Glomerular visceral epithelial cell (primary cell): Measurements from ENCODE around the gene CELSR2.

Source experiments
- DNase-seq: peaks from one replicate; pipeline ENCODE4 v3.0.0-alpha.2; 2016; ENCODE audit errors: extremely low spot score

Gene CELSR2

DNA sequence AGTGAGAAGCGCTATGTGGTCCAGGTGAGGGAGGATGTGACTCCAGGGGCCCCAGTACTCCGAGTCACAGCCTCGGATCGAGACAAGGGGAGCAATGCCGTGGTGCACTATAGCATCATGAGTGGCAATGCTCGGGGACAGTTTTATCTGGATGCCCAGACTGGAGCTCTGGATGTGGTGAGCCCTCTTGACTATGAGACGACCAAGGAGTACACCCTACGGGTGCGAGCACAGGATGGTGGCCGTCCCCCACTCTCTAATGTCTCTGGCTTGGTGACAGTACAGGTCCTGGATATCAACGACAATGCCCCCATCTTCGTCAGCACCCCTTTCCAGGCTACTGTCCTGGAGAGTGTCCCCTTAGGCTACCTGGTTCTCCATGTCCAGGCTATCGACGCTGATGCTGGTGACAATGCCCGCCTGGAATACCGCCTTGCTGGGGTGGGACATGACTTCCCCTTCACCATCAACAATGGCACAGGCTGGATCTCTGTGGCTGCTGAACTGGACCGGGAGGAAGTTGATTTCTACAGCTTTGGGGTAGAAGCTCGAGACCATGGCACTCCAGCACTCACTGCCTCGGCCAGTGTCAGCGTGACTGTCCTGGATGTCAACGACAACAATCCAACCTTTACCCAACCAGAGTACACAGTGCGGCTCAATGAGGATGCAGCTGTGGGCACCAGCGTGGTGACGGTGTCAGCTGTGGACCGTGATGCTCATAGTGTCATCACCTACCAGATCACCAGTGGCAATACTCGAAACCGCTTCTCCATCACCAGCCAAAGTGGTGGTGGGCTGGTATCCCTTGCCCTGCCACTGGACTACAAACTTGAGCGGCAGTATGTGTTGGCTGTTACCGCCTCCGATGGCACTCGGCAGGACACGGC is 2.2 kb downstream of the CELSR2 start:
- DNase-seq, result no peak

DNA sequence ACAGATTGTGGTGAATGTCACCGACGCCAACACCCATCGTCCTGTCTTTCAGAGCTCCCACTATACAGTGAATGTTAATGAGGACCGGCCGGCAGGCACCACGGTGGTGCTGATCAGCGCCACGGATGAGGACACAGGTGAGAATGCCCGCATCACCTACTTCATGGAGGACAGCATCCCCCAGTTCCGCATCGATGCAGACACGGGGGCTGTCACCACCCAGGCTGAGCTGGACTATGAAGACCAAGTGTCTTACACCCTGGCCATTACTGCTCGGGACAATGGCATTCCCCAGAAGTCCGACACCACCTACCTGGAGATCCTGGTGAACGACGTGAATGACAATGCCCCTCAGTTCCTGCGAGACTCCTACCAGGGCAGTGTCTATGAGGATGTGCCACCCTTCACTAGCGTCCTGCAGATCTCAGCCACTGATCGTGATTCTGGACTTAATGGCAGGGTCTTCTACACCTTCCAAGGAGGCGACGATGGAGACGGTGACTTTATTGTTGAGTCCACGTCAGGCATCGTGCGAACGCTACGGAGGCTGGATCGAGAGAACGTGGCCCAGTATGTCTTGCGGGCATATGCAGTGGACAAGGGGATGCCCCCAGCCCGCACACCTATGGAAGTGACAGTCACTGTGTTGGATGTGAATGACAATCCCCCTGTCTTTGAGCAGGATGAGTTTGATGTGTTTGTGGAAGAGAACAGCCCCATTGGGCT is 3.0 kb downstream of the CELSR2 start:
- DNase-seq, result no peak

DNA sequence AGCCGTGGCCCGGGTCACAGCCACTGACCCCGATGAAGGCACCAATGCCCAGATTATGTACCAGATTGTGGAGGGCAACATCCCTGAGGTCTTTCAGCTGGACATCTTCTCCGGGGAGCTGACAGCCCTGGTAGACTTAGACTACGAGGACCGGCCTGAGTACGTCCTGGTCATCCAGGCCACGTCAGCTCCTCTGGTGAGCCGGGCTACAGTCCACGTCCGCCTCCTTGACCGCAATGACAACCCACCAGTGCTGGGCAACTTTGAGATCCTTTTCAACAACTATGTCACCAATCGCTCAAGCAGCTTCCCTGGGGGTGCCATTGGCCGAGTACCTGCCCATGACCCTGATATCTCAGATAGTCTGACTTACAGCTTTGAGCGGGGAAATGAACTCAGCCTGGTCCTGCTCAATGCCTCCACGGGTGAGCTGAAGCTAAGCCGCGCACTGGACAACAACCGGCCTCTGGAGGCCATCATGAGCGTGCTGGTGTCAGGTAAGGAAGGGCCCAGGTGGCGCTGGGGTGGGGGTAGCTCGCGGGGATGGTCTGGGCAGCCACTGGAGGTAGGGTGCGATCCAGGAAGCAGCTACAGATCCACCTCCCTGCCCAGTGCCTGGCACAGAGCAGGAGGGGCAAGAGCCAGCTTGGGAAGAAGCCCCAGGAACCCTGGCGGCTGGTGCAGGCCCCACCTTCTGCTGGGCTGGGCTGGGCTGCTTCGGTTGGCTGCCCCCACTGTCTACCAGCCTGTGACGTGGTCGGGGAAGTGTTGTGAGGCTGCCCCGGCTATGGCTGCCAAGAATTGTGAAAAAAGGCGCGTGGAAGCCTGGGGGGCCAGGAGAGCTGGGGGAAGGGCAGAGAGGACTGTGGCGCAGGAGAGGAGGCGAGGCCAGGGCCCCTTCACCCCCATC is 3.8 kb downstream of the CELSR2 start:
- DNase-seq, result peak; percentile 91

DNA sequence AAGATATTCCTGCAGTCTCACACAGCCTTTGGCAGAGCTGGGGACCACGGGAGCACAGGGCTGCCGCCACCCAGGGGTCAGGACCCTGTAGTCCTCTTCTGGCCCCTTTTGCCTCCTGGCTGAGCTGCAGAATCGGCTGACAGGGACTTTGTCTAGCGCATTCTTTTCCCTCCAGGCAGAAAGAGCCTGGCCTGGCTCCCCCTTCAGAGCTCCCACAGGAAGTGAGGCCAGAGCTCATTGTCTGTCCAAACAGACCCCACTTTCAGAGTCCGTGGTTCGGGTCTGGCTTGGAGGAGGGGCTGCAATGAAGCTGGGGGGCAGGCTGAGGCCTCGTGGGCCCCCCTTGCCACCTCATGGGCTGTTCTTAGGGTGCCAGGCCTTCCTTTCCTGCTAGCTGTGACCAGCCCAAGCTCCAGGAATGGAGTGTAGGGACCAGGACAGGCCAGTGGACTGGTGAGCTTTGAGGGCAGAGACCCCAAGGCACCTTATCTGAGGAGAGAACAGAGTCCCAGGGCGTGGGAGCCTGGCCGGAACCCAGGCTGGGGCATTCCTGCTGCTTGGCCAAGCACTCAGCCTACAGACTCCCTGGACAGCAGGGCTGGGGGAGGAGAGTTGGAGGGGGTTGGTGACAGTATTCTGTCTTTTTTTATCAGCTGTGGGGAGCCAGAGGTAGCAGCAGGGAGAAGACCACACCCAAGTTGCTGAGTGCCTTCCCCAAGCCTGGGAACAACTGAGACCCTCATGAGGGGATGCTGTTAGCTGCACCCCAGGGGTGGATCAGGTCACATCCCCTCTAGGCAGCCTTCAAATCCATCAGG is 4.7 kb downstream of the CELSR2 start:
- DNase-seq, result peak; percentile 83

DNA sequence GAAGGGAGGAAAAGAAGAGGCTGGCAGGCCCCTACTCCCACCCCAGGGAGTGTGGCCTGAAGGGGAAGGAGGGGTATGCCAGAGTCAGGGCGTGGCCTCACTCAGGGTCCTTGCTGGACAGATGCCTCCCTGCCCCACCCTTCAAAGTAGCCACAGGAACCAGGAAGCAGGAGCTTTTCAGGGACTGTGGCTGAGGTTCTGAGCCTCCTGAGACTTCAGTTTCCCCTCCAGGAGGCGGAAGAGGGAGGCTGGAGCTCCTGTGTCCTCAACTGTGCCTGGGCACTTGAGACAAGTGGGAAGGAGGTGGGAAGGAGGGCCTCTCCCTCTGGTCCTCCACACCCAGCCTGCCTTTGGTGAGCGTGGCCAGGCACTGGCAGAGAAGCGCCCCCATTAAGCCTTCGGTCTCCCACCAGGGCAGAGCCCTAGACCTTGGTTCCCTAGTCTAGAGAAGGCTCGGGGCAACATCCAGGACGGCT is 5.3 kb downstream of the CELSR2 start:
- DNase-seq, result peak; percentile 71

DNA sequence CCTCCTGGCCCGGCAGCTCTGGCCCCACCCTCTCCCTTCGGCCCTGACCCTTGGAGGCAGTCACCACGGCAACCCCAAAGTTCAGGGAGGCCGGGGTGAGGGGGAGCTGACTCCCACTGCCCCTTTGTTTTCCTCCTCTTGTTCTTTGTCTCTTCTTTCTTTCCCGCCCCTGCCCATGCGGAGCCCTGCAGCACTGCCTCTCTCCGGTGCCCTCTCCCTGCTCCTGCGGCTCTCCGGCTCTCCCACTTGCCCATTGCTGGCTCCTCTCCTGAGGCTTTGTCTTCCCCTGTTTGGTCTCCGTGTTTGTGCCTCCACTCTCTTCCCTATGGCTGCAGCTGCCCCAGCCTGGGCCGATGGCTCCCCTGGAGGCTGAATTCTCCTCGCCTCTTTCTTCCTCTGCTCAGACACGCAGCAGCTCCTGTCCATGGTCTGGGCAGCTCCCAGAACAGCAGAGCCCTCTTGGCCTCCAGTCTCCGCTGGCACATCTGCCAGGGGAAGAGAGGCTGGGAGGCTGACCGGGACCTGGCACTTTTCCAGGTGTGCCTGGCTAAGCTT is 5.8 kb downstream of the CELSR2 start:
- DNase-seq, result no peak

DNA sequence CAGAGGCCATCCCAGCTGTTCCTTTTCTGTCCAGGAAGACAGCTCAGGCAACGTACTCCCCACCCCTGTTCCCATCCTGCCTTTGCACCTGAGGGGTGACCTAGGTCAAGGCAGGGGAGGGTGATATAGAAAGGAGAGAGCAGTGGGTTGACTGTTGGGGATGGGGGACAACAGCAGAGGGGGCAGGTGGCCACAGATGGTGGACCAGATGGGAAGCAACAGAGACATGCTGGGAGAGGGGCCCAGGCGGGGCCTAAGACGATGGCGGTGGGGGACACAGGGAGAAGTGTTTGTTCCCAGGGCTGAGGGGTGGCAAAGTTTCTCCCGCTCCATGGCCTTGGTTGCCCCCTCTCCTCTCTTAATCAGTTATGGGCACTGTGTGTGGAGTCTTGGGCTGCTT is 6.3 kb downstream of the CELSR2 start:
- no peak for DNase-seq

DNA sequence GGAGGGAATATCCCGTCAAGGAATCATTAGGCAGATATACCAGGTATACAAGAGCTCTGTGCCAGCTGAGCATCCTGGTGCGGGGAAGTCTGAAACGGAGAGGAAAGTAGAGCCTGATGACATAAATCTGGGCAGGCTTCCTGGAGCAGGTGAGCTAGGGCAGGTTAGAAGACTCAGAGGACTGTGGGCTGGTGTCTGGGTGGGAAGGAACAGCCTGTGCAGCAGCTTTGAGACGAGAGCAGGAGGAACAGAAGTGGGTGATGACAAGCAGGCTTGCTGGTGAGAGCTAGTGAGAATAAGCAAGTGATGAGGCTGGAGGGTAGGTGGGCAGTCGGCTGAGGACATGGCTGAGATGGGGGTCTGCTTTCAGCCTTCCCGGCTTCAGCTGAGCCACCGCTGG is 6.7 kb downstream of the CELSR2 start:
- DNase-seq, result no peak

DNA sequence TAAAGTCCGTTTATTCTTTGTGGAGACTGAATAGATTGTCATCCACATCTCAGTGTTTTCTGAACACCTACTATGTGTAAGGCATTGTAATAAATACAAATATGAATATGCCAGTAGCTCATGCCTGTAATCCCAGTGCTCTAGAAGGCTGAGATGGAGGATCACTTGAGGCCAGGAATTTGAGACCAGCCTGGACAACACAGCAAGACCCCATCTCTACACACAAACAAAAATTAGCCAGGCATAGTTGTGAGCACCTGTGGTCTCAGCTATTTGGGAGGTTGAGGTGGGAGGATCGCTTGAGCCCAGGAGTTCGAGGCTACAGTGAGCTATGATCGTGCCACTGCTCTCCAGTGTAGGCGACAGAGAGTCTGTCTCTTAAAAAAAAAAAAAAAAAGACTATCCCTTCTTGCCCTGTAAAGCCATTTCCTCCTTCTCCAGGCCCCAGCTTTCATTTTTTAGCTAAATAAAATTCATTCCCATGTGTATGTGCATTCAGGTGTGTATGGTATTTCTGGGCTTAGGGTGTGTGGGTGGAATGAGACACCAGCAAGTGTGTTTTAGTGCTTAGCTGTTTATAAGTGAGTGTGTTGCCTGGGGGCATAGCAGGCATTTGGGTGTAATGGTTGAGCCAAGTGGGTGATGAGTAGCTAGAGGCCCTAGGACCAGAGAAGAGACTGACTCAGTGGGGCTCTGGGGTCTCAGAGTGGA is 7.8 kb downstream of the CELSR2 start:
- DNase-seq, result peak; percentile 42

DNA sequence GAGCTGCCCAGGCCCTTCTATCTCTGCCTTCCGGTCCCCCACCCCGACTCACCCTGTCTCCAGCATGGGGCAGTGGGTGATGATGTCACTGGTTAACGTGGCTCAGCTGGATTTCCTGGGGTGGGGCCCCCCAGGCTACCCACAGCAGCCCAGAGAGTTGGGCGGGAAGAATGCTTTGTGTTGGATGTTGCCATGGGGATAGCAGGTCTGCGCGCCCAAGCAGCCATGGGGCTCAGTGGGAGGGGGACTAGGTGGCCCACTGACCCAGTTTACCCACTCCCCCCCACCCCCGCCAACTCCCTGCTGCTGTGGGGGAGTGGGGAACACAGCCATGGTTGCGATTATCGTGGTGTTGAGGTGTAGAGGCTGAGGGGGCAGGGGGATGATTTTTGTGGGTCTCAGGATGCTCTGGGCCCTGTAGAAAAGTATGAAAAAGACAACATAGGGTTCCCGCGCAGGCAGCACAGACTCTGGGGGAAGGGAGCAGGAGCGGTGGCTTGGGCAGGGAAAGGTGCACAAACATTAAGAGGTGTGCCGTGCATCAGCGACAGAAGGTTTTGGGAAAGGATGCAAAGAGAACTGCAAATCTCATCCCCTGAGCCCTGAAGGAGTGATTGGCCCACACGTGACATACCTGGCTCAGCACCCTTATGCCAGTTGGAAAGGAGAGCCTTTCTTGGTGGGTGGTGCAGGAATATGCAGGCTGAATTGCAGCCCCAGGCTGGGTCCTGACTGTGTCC is 8.5 kb downstream of the CELSR2 start:
- no peak for DNase-seq

DNA sequence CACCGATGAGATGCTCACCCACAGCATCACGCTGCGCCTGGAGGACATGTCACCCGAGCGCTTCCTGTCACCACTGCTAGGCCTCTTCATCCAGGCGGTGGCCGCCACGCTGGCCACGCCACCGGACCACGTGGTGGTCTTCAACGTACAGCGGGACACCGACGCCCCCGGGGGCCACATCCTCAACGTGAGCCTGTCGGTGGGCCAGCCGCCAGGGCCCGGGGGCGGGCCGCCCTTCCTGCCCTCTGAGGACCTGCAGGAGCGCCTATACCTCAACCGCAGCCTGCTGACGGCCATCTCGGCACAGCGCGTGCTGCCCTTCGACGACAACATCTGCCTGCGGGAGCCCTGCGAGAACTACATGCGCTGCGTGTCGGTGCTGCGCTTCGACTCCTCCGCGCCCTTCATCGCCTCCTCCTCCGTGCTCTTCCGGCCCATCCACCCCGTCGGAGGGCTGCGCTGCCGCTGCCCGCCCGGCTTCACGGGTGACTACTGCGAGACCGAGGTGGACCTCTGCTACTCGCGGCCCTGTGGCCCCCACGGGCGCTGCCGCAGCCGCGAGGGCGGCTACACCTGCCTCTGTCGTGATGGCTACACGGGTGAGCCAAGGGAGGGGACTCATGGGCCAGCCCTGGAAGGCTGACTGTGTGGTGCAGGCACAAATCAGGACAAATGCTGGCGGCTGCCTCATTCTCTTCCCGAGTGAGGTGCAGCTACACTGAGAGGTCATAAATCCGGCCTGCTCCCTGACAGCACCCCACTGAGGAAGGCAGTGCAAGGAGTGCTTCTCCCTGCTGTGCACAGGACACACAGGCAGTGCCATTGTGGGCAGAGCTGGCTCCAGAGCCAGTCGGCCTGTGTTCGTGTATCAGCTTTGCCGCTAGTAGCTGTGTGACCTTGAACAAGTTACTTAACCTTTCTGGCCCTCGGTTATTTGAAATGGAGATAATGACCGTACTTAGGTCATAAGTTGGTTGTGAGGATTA is 9.4 kb downstream of the CELSR2 start:
- DNase-seq, result no peak

DNA sequence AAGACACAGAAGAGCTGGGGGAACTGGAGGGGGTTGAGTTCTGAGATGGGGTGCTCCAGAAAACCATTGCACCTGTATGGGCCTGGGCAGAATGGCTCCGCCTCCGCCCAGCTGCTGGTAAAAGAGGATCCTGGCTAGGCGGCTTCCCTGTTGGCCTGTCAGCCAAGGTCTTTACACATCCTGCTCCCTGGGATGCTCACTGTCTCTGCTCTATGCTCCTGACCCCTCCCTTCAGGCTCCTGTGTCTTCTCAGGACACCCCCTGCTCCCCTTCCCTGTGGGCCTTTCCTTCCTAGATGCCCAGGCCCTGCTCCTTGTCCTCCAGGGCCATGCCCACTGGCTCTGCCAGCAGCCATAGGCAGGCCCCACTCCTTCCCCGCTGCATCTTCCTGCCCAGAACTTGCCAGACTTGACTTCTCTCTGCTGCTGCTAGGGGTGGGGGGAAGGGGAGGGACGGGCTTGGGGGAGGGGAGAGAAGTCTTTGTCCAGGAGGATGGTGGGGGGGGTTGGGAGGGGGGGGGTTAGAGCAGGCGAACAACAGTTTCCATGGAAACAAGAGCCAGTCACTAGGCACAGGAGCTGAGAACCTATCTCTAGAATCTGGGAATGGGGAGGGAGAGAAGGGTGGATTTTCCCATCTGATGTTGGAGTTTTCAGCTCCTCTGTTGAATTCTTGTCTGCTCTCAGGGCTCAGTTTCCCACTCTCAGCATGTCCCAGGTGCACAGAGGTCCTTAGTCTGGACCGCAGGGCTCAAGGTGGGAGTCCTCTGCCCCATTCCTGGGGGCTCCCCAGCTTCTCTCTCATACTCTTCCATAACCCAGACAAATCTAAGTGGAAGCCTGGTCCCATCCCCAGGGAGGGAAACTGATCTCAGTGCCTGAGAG is 10.6 kb downstream of the CELSR2 start:
- no peak for DNase-seq

DNA sequence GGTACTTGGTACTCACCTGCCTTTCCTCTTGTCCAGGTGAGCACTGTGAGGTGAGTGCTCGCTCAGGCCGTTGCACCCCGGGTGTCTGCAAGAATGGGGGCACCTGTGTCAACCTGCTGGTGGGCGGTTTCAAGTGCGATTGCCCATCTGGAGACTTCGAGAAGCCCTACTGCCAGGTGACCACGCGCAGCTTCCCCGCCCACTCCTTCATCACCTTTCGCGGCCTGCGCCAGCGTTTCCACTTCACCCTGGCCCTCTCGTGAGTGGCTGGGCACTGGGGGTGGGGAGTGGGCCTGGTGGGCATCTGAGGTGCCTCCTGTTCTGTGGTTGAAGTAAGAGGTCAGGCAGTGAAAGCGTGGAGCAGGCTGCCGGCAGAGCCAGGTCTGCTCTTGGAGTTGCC is 11.7 kb downstream of the CELSR2 start:
- DNase-seq, result no peak

DNA sequence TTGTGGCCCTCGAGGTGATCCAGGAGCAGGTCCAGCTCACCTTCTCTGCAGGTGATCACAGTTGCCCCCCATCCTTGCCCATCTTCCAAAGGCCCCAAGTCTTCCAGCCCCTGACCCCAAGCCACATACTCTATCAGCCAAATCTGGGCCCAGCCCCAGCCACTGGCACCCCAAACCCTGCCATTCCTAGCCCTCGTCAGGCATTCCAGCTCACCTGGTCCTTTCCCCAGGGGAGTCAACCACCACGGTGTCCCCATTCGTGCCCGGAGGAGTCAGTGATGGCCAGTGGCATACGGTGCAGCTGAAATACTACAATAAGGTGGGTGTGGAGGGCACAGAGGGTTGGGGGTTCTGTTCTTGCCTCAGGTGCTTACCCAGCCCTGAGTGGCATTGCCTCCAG is 12.2 kb downstream of the CELSR2 start:
- DNase-seq, result no peak

DNA sequence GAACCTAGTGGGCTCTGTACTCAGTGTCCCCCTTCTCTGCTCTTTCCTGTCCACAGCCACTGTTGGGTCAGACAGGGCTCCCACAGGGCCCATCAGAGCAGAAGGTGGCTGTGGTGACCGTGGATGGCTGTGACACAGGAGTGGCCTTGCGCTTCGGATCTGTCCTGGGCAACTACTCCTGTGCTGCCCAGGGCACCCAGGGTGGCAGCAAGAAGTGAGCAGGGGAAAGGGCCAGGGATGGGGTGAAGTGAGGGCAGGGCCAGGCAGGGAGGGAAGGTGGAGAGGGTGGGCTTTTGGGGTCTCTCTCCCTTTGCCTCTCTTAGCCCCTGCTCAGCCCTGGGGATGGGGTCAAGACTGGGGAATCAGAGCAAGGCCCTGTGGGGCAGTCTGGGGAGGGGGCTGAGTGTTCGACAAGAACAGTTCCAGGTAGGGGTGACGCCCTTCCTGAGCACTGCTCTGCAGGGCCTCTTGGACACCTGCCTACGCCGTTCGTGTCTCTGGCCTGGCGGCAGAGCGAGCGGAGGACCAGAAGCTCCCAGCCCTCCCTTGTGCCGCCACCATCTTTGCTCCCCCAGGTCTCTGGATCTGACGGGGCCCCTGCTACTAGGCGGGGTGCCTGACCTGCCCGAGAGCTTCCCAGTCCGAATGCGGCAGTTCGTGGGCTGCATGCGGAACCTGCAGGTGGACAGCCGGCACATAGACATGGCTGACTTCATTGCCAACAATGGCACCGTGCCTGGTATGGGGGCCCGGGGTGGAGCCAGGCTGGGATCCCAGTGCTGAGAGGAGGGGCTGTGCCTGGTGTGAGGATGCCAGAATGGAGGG is 13.1 kb downstream of the CELSR2 start:
- no peak for DNase-seq

DNA sequence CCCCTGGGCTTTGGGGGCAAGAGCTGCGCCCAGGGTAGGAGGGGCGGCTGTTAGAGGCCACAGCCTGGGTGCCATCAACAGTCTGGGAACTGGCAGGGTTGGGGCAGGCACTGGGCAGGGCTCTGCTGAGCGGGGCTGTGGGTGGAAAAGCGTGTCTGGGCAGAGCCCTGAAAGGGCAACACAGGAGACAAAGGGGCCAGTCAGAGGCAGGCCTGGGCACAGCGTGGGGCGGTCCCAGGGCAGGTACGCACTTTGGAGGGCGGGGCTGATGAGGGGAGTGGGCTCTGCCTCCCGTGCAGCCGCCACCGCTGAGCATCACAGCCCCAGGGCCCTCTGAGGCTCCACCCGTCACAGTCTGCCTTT is 13.9 kb downstream of the CELSR2 start:
- DNase-seq, result no peak
